ENCODE measurements around the gene LMO1. TPM values are rescaled to one million over a fixed set of nuclear protein-coding genes. Genes with fewer than 3 reads are reported as not detected.

LMO1 gene
- total RNA-seq, 1 experiment from 2014 or later = 0.24 TPM

- DNase-seq = no peak
- H3K27me3 ChIP-seq = no peaks in the 10 kb centered on the region
- H3K4me1 ChIP-seq = peaks cover 10% of the 10 kb centered on the region
- no peaks in the 10 kb centered on the region for H3K36me3 ChIP-seq
- H3K4me3 ChIP-seq = no peak overlapping the region
- no peaks in the 10 kb centered on the region for H3K9me3 ChIP-seq (replicated peaks)
- H3K27ac ChIP-seq = no peak overlapping the region
Observed at GRCh38 chr11:8233691-8234424, 29.8 kb downstream of the LMO1 start.

- Histone ChIP-seq H3K27me3 (no peaks in the 10 kb centered on the region), H3K9me3 (replicated peaks) (no peaks in the 10 kb centered on the region), H3K4me3 (no peak overlapping the region), H3K4me1 (peaks cover 10% of the 10 kb centered on the region), H3K36me3 (no peaks in the 10 kb centered on the region), H3K27ac (no peak overlapping the region)
- no peak for DNase-seq
Observed at GRCh38 chr11:8232849-8233606, 30.6 kb downstream of the LMO1 start.

GRCh38 chr11:8232414-8232813, 31.3 kb downstream of the LMO1 start:
- H3K27me3 ChIP-seq = no peaks in the 10 kb centered on the region
- H3K27ac ChIP-seq = no peak overlapping the region
- peaks cover 10% of the 10 kb centered on the region for H3K4me1 ChIP-seq
- no peaks in the 10 kb centered on the region for H3K9me3 ChIP-seq (replicated peaks)
- DNase-seq = no peak
- no peaks in the 10 kb centered on the region for H3K36me3 ChIP-seq
- no peak overlapping the region for H3K4me3 ChIP-seq

- no peaks in the 10 kb centered on the region for H3K36me3 ChIP-seq
- no peak for DNase-seq
- H3K9me3 ChIP-seq (replicated peaks) = no peaks in the 10 kb centered on the region
- no peak overlapping the region for H3K4me3 ChIP-seq
- no peaks in the 10 kb centered on the region for H3K27me3 ChIP-seq
- no peak overlapping the region for H3K27ac ChIP-seq
- peaks cover 10% of the 10 kb centered on the region for H3K4me1 ChIP-seq
Observed at GRCh38 chr11:8231979-8232378, 31.7 kb downstream of the LMO1 start.

- Histone ChIP-seq H3K36me3 (no peaks in the 10 kb centered on the region), H3K4me1 (peaks cover 10% of the 10 kb centered on the region), H3K27ac (no peak overlapping the region), H3K9me3 (replicated peaks) (no peaks in the 10 kb centered on the region), H3K27me3 (no peaks in the 10 kb centered on the region), H3K4me3 (no peak overlapping the region)
- no peak for DNase-seq
Observed at GRCh38 chr11:8230921-8231847, 32.5 kb downstream of the LMO1 start.

- no peak overlapping the region for H3K4me3 ChIP-seq
- no peaks in the 10 kb centered on the region for H3K36me3 ChIP-seq
- H3K9me3 ChIP-seq (replicated peaks) = no peaks in the 10 kb centered on the region
- DNase-seq = no peak
- no peaks in the 10 kb centered on the region for H3K27me3 ChIP-seq
- H3K4me1 ChIP-seq = peaks cover 10% of the 10 kb centered on the region
- no peak overlapping the region for H3K27ac ChIP-seq
Observed at GRCh38 chr11:8230178-8230859, 33.4 kb downstream of the LMO1 start.

GRCh38 chr11:8229299-8230177, 34.1 kb downstream of the LMO1 start:
- Histone ChIP-seq H3K27me3 (no peaks in the 10 kb centered on the region), H3K27ac (no peak overlapping the region)

GRCh38 chr11:8228231-8228630, 35.4 kb downstream of the LMO1 start:
- DNase-seq = peak in 1 of 2 experiments; percentile 31
- Histone ChIP-seq H3K27ac (no peak overlapping the region), H3K4me1 (peaks cover 7% of the 10 kb centered on the region), H3K4me3 (no peak overlapping the region), H3K36me3 (no peaks in the 10 kb centered on the region), H3K9me3 (replicated peaks) (no peaks in the 10 kb centered on the region), H3K27me3 (no peaks in the 10 kb centered on the region)

More at GRCh38 chr11:8229299-8230177, 34.1 kb downstream of the LMO1 start:
- Histone ChIP-seq H3K9me3 (replicated peaks) (no peaks in the 10 kb centered on the region), H3K4me1 (peaks cover 10% of the 10 kb centered on the region), H3K4me3 (no peak overlapping the region), H3K36me3 (no peaks in the 10 kb centered on the region)
- DNase-seq = peak; percentile 48 to 73

GRCh38 chr11:8227156-8228152, 36.2 kb downstream of the LMO1 start:
- Histone ChIP-seq H3K4me1 (peaks cover 7% of the 10 kb centered on the region), H3K4me3 (no peak overlapping the region), H3K36me3 (no peaks in the 10 kb centered on the region), H3K27me3 (no peaks in the 10 kb centered on the region), H3K27ac (no peak overlapping the region), H3K9me3 (replicated peaks) (no peaks in the 10 kb centered on the region)
- DNase-seq = no peak

- no peaks in the 10 kb centered on the region for H3K9me3 ChIP-seq (replicated peaks)
- peak; percentile 79 to 92 for DNase-seq
- peaks cover 7% of the 10 kb centered on the region for H3K4me1 ChIP-seq
Observed at GRCh38 chr11:8225589-8226036, 38.1 kb downstream of the LMO1 start.

GRCh38 chr11:8224711-8225110, 39.0 kb downstream of the LMO1 start:
- no peaks in the 10 kb centered on the region for H3K36me3 ChIP-seq
- H3K4me1 ChIP-seq = peaks cover 7% of the 10 kb centered on the region
- no peak for DNase-seq
- no peaks in the 10 kb centered on the region; the same call in 1 of the 2 replicates for H3K27me3 ChIP-seq
- H3K4me3 ChIP-seq = no peak overlapping the region
- H3K27ac ChIP-seq = no peak overlapping the region
- no peaks in the 10 kb centered on the region for H3K9me3 ChIP-seq (replicated peaks)

More at GRCh38 chr11:8225589-8226036, 38.1 kb downstream of the LMO1 start:
- Histone ChIP-seq H3K27me3 (no peaks in the 10 kb centered on the region; the same call in 1 of the 2 replicates), H3K27ac (no peak overlapping the region), H3K4me3 (no peak overlapping the region), H3K36me3 (no peaks in the 10 kb centered on the region)

GRCh38 chr11:8224161-8224591, 39.5 kb downstream of the LMO1 start:
- no peak overlapping the region for H3K4me3 ChIP-seq
- no peaks in the 10 kb centered on the region for H3K9me3 ChIP-seq (replicated peaks)
- no peaks in the 10 kb centered on the region for H3K36me3 ChIP-seq
- no peak for DNase-seq
- H3K27me3 ChIP-seq = no peaks in the 10 kb centered on the region; the same call in 1 of the 2 replicates
- no peak overlapping the region for H3K27ac ChIP-seq
- peaks cover 2% of the 10 kb centered on the region for H3K4me1 ChIP-seq
